GM19035 (cell line): ENCODE results near the gene ST8SIA4.
A peak's percentile ranks its signal among the peaks of the same experiment; 100 is the strongest.

Experiments used
- ATAC-seq: cut with Tn5 transposase; IDR thresholded peaks from one replicate; pipeline ENCODE4 v1.9.1; 2021; ENCODE audit not compliant: unreplicated experiment

Gene ST8SIA4

GRCh38 chr5:100832252-100833230 is 70.5 kb downstream of the ST8SIA4 start:
- no peak for ATAC-seq

- no peak for ATAC-seq
These were observed 74.2 kb downstream of the ST8SIA4 start for GRCh38 chr5:100828898-100829356.

GRCh38 chr5:100828071-100828897 is 74.8 kb downstream of the ST8SIA4 start:
- peak; percentile 83 for ATAC-seq

- peak; percentile 8 for ATAC-seq
These were observed 75.6 kb downstream of the ST8SIA4 start for GRCh38 chr5:100827481-100827889.

- ATAC-seq = peak; percentile 35
These were observed 76.9 kb downstream of the ST8SIA4 start for GRCh38 chr5:100826133-100826532.

GRCh38 chr5:100824635-100825034 is 78.4 kb downstream of the ST8SIA4 start:
- no peak for ATAC-seq

- ATAC-seq = no peak
These were observed 79.3 kb downstream of the ST8SIA4 start for GRCh38 chr5:100823812-100824211.

GRCh38 chr5:100821751-100822150 is 81.3 kb downstream of the ST8SIA4 start:
- ATAC-seq = no peak

- no peak for ATAC-seq
These were observed 84.7 kb downstream of the ST8SIA4 start for GRCh38 chr5:100818340-100818739.

- ATAC-seq = no peak
These were observed 99.7 kb downstream of the ST8SIA4 start for GRCh38 chr5:100803397-100803796.

GRCh38 chr5:100802208-100802607 is 100.9 kb downstream of the ST8SIA4 start:
- no peak for ATAC-seq

- peak; percentile 63 for ATAC-seq
These were observed 102.5 kb downstream of the ST8SIA4 start for GRCh38 chr5:100800562-100800961.

- ATAC-seq = no peak
These were observed 103.9 kb downstream of the ST8SIA4 start for GRCh38 chr5:100799166-100799565.

- no peak for ATAC-seq
These were observed 105.2 kb downstream of the ST8SIA4 start for GRCh38 chr5:100797861-100798260.

- ATAC-seq = no peak
These were observed 106.2 kb downstream of the ST8SIA4 start for GRCh38 chr5:100796851-100797250.

- no peak for ATAC-seq
These were observed 108.2 kb downstream of the ST8SIA4 start for GRCh38 chr5:100794844-100795243.

- ATAC-seq = no peak
These were observed 108.9 kb downstream of the ST8SIA4 start for GRCh38 chr5:100794218-100794617.

- no peak for ATAC-seq
These were observed 110.3 kb downstream of the ST8SIA4 start for GRCh38 chr5:100792781-100793180.

GRCh38 chr5:100791391-100791790 is 111.7 kb downstream of the ST8SIA4 start:
- ATAC-seq = no peak

- no peak for ATAC-seq
These were observed 112.1 kb downstream of the ST8SIA4 start for GRCh38 chr5:100790951-100791350.

- ATAC-seq = peak; percentile 69
These were observed 112.9 kb downstream of the ST8SIA4 start for GRCh38 chr5:100790170-100790665.
